ENCODE results near the gene PARVA.

DNA sequence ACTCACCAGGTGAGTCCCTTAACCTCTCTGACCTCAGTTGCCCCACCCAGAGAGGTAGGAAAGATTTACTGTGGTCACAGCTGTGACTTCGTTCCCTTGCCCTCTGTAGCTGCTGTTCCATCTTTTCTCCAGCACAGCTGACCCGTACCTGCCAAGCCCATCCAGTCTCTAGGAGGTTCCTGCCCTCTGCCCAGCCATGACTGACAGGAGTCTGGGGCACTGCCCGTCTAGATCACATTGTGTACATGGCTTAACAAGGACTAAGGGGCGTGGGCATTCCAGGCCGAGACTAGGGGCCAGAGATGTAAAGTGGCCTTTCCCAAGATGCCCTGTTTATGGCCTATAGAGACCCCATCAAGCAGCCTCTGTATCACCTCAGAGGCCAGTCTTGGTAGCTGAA, 132.0 kb downstream of the PARVA start:
- TF ChIP-seq POLR2A (IDR thresholded peaks at IDR 0.05): no peak
- TF ChIP-seq, protein P1, sequence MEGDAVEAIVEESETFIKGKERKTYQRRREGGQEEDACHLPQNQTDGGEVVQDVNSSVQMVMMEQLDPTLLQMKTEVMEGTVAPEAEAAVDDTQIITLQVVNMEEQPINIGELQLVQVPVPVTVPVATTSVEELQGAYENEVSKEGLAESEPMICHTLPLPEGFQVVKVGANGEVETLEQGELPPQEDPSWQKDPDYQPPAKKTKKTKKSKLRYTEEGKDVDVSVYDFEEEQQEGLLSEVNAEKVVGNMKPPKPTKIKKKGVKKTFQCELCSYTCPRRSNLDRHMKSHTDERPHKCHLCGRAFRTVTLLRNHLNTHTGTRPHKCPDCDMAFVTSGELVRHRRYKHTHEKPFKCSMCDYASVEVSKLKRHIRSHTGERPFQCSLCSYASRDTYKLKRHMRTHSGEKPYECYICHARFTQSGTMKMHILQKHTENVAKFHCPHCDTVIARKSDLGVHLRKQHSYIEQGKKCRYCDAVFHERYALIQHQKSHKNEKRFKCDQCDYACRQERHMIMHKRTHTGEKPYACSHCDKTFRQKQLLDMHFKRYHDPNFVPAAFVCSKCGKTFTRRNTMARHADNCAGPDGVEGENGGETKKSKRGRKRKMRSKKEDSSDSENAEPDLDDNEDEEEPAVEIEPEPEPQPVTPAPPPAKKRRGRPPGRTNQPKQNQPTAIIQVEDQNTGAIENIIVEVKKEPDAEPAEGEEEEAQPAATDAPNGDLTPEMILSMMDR (IDR thresholded peaks at IDR 0.05): no peak

Data from thyroid gland (tissue), 4 donors.